Natural killer cell treated with Interleukin-12 subunit alpha and Interleukin-12 subunit beta and Interleukin-15 and Interleukin-18, amount 100 ng/mL, for 72 hours (primary cell): Measurements from ENCODE around the gene RAB34. TPM values are rescaled to one million over a fixed set of nuclear protein-coding genes. Genes with fewer than 3 reads are reported as not detected.
A peak's percentile ranks its signal among the peaks of the same experiment; 100 is the strongest.

Source experiments
- ATAC-seq, 2 donors: fragments of 150-1000 bp; cut with Tn5 transposase in 1 of 2; sonication (Bioruptor Pico), chemical (Tn5 transposase) in 1 of 2; 2 replicates each; pipeline ENCODE4 v1.10.0; 2021
- DNase-seq: peaks from one replicate; pipeline ENCODE4 v3.0.0; 2022; ENCODE audit warnings: low spot score
- H3K27ac Mint-ChIP-seq, 2 donors: 1 replicate in 1 of 2; 2 replicates in 1 of 2; pipeline ENCODE4 v1.8.0; 2022; ENCODE audit warnings: mixed read lengths in 2 of 2, mild to moderate bottlenecking in 1 of 2, moderate library complexity in 1 of 2
- H3K27me3 Mint-ChIP-seq, 2 donors: 1 replicate in 1 of 2; 2 replicates in 1 of 2; pipeline ENCODE4 v1.8.0; 2022; ENCODE audit warnings: mixed read lengths in 2 of 2
- H3K36me3 Mint-ChIP-seq: one replicate; pipeline ENCODE4 v1.8.0; 2022; ENCODE audit warnings: mixed read lengths
- H3K4me1 Mint-ChIP-seq, 2 donors: 1 replicate in 1 of 2; 2 replicates in 1 of 2; pipeline ENCODE4 v1.8.0; 2022; ENCODE audit warnings: low read depth in 2 of 2, mixed read lengths in 2 of 2, mild to moderate bottlenecking in 1 of 2
- H3K4me3 Mint-ChIP-seq: one replicate; pipeline ENCODE4 v1.8.0; 2022; ENCODE audit warnings: mixed read lengths
- H3K9me3 Mint-ChIP-seq: 2 replicates; pipeline ENCODE4 v1.8.0; 2022; ENCODE audit warnings: mixed read lengths
- total RNA-seq, 2 donors: library from RNA; stranded (reverse); gene quantifications; one replicate each; pipeline ENCODE4 v1.2.3, GENCODE V29; 2022

Gene RAB34
- total RNA-seq, 2 donors from 2014 or later: 8.5 to 25.7 TPM

GRCh38 chr17:28750178-28751047 is 32.7 kb upstream of the RAB34 start:
- ATAC-seq: peak; percentile 88 to 92
- no peak overlapping the region for H3K27ac Mint-ChIP-seq
- no peaks in the 10 kb centered on the region for H3K9me3 Mint-ChIP-seq
- no peaks in the 10 kb centered on the region for H3K36me3 Mint-ChIP-seq
- H3K4me3 Mint-ChIP-seq: no peak overlapping the region
- H3K27me3 Mint-ChIP-seq: no peaks in the 10 kb centered on the region
- H3K4me1 Mint-ChIP-seq: no peaks in the 10 kb centered on the region
- peak; percentile 87 for DNase-seq

GRCh38 chr17:28749516-28750177 is 32.0 kb upstream of the RAB34 start:
- Mint-ChIP-seq H3K9me3 (no peaks in the 10 kb centered on the region), H3K27me3 (no peaks in the 10 kb centered on the region), H3K27ac (no peak overlapping the region), H3K36me3 (no peaks in the 10 kb centered on the region), H3K4me1 (peaks cover 0 to 3% of the 10 kb centered on the region in 2 donors), H3K4me3 (no peak overlapping the region)
- DNase-seq (no peak), ATAC-seq (no peak)

- Mint-ChIP-seq H3K36me3 (no peaks in the 10 kb centered on the region), H3K27me3 (no peaks in the 10 kb centered on the region), H3K27ac (no peak overlapping the region), H3K9me3 (no peaks in the 10 kb centered on the region), H3K4me1 (peaks cover 0 to 3% of the 10 kb centered on the region in 2 donors), H3K4me3 (no peak overlapping the region)
- DNase-seq: no peak
- ATAC-seq: no peak
These were observed 31.3 kb upstream of the RAB34 start for GRCh38 chr17:28748852-28749515.

- no peaks in the 10 kb centered on the region for H3K27me3 Mint-ChIP-seq
- no peak for ATAC-seq
These were observed 30.4 kb upstream of the RAB34 start for GRCh38 chr17:28747801-28748750.

GRCh38 chr17:28747051-28747691 is 29.5 kb upstream of the RAB34 start:
- no peaks in the 10 kb centered on the region for H3K27me3 Mint-ChIP-seq
- peaks cover 0 to 5% of the 10 kb centered on the region in 2 donors for H3K4me1 Mint-ChIP-seq
- ATAC-seq (no peak), DNase-seq (no peak)
- H3K4me3 Mint-ChIP-seq: no peak overlapping the region
- no peak overlapping the region for H3K27ac Mint-ChIP-seq
- no peaks in the 10 kb centered on the region for H3K9me3 Mint-ChIP-seq
- no peaks in the 10 kb centered on the region for H3K36me3 Mint-ChIP-seq

More at GRCh38 chr17:28747801-28748750, 30.4 kb upstream of the RAB34 start:
- no peaks in the 10 kb centered on the region for H3K36me3 Mint-ChIP-seq
- DNase-seq: no peak
- peaks cover 0 to 5% of the 10 kb centered on the region in 2 donors for H3K4me1 Mint-ChIP-seq
- H3K27ac Mint-ChIP-seq: no peak overlapping the region
- no peak overlapping the region for H3K4me3 Mint-ChIP-seq
- H3K9me3 Mint-ChIP-seq: no peaks in the 10 kb centered on the region

GRCh38 chr17:28746611-28747050 is 29.0 kb upstream of the RAB34 start:
- H3K27me3 Mint-ChIP-seq: no peaks in the 10 kb centered on the region
- no peaks in the 10 kb centered on the region for H3K36me3 Mint-ChIP-seq
- peak overlapping the region in 1 of 2 donors; percentile 75 for H3K27ac Mint-ChIP-seq
- H3K9me3 Mint-ChIP-seq: no peaks in the 10 kb centered on the region
- DNase-seq (no peak), ATAC-seq (no peak)
- H3K4me1 Mint-ChIP-seq: peaks cover 0 to 5% of the 10 kb centered on the region in 2 donors
- peak overlapping the region; percentile 88 for H3K4me3 Mint-ChIP-seq

- Mint-ChIP-seq H3K4me3 (peak overlapping the region; percentile 88), H3K4me1 (peaks cover 0 to 5% of the 10 kb centered on the region in 2 donors), H3K27ac (peak overlapping the region in 1 of 2 donors; percentile 75), H3K9me3 (no peaks in the 10 kb centered on the region), H3K36me3 (no peaks in the 10 kb centered on the region), H3K27me3 (no peaks in the 10 kb centered on the region)
- ATAC-seq: no peak
- no peak for DNase-seq
These were observed 28.2 kb upstream of the RAB34 start for GRCh38 chr17:28745786-28746411.

GRCh38 chr17:28744972-28745785 is 27.5 kb upstream of the RAB34 start:
- Mint-ChIP-seq H3K36me3 (no peaks in the 10 kb centered on the region), H3K4me3 (peak overlapping the region; percentile 88), H3K9me3 (no peaks in the 10 kb centered on the region), H3K4me1 (peaks cover 0 to 5% of the 10 kb centered on the region in 2 donors), H3K27ac (peak overlapping the region; percentile 67 to 75), H3K27me3 (no peaks in the 10 kb centered on the region)
- DNase-seq: no peak
- peak in 1 of 2 donors; percentile 5 for ATAC-seq

- Mint-ChIP-seq H3K9me3 (no peaks in the 10 kb centered on the region), H3K36me3 (no peaks in the 10 kb centered on the region), H3K4me3 (peak overlapping the region; percentile 88), H3K27ac (peak overlapping the region; percentile 67 to 75), H3K27me3 (no peaks in the 10 kb centered on the region), H3K4me1 (peaks cover 0 to 5% of the 10 kb centered on the region in 2 donors)
- ATAC-seq (peak; percentile 60 to 75), DNase-seq (no peak)
These were observed 26.7 kb upstream of the RAB34 start for GRCh38 chr17:28744104-28744971.

- peaks cover 0 to 9% of the 10 kb centered on the region in 2 donors for H3K4me1 Mint-ChIP-seq
- no peaks in the 10 kb centered on the region for H3K36me3 Mint-ChIP-seq
- DNase-seq (peak; percentile 83), ATAC-seq (peak; percentile 94 to 95)
- H3K9me3 Mint-ChIP-seq: no peaks in the 10 kb centered on the region
- H3K4me3 Mint-ChIP-seq: peak within 1 kb of the TSS; percentile 88
- H3K27me3 Mint-ChIP-seq: no peaks in the 10 kb centered on the region
- peak within 1 kb of the TSS; percentile 67 to 75 for H3K27ac Mint-ChIP-seq
These were observed 25.8 kb upstream of the RAB34 start, which contains the start of gene TRAF4 for GRCh38 chr17:28743243-28744103. TSS of gene TRAF4 (plus strand) at chr17:28744011. CDS start at chr17:28744113, 102 bp downstream.
